ENCODE results near the gene NCEH1. TPM values are rescaled to one million over a fixed set of nuclear protein-coding genes. Genes with fewer than 3 reads are reported as not detected.

Gene NCEH1
- total RNA-seq, 1 experiment from 2014 or later = 11.5 TPM

GRCh38 chr3:172643506-172644179 lies 67.2 kb downstream of the NCEH1 start:
- peaks cover 26 to 28% of the 10 kb centered on the region in 2 experiments for H3K4me1 ChIP-seq (ENCODE audit: control insufficient read depth in 1 of 2, insufficient read depth in 2 of 2, low read length in 2 of 2)
- RAD21 ChIA-PET (ENCODE audit: low non-redundant PET in 1 of 2, low total read pairs in 2 of 2, uncharacterized antibody in 2 of 2, unreplicated experiment in 2 of 2) = no interaction called here
- no peaks in the 10 kb centered on the region for H3K9me2 ChIP-seq (ENCODE audit: insufficient read depth)
- no peaks in the 10 kb centered on the region for H3K79me2 ChIP-seq (ENCODE audit: insufficient read depth, low read length)
- DNase-seq (ENCODE audit: low read depth, low spot score) (no peak), ATAC-seq (no peak)
- POLR2A ChIA-PET = no interaction called here
- no peaks in the 10 kb centered on the region for H4K20me1 ChIP-seq (ENCODE audit: insufficient read depth)
- CTCF ChIA-PET = interaction anchor here (1.3 kb wide), 1 partner anchor 30 kb away, joined by 4 read pairs; no protein-coding TSS in a partner anchor
- H3K27me3 ChIP-seq (ENCODE audit: insufficient read depth, low read length) = no peaks in the 10 kb centered on the region
- no peak overlapping the region for H3K9ac ChIP-seq (ENCODE audit: low read length)
- H2AFZ ChIP-seq (ENCODE audit: low read depth, low read length, poor library complexity, severe bottlenecking) = no peak overlapping the region
- intact Hi-C loops (cut with micrococcal nuclease) = no loop called here
- no TSS peak for BruUV-seq (replicated peaks)
- TF ChIP-seq EZH2 (IDR thresholded peaks at IDR 0.05) = no peak
- TF ChIP-seq YY1 (IDR thresholded peaks at IDR 0.05; ENCODE audit: extremely low read depth, insufficient replicate concordance, low read depth, low read length) = no peak
- H3K36me3 ChIP-seq (ENCODE audit: control insufficient read depth in 1 of 2, insufficient read depth in 2 of 2, low read length in 2 of 2) = no peaks in the 10 kb centered on the region
- no peak overlapping the region for H3K4me2 ChIP-seq (ENCODE audit: low read length)
- H3K27ac ChIP-seq (ENCODE audit: low read depth, low read length) = no peak overlapping the region
- H3K9me3 ChIP-seq (ENCODE audit: control insufficient read depth in 1 of 2, insufficient read depth in 1 of 2, low read depth in 1 of 2, low read length in 2 of 2) = no peaks in the 10 kb centered on the region
- no peak overlapping the region for H3K4me3 ChIP-seq (replicated peaks in 1 of 2; ENCODE audit: low read depth in 1 of 2, low read length in 2 of 2)

GRCh38 chr3:172641291-172641690 lies 69.6 kb downstream of the NCEH1 start:
- H3K4me1 ChIP-seq (ENCODE audit: control insufficient read depth in 1 of 2, insufficient read depth in 2 of 2, low read length in 2 of 2) = peaks cover 5% of the 10 kb centered on the region in 2 experiments; a peak in 3 of 4 replicates
- H4K20me1 ChIP-seq (ENCODE audit: insufficient read depth) = no peaks in the 10 kb centered on the region
- ATAC-seq (no peak), DNase-seq (ENCODE audit: low read depth, low spot score) (no peak)
- H3K36me3 ChIP-seq (ENCODE audit: control insufficient read depth in 1 of 2, insufficient read depth in 2 of 2, low read length in 2 of 2) = no peaks in the 10 kb centered on the region
- H3K27ac ChIP-seq (ENCODE audit: low read depth, low read length) = no peak overlapping the region
- H3K9me3 ChIP-seq (ENCODE audit: control insufficient read depth in 1 of 2, insufficient read depth in 1 of 2, low read depth in 1 of 2, low read length in 2 of 2) = no peaks in the 10 kb centered on the region
- H3K4me2 ChIP-seq (ENCODE audit: low read length) = no peak overlapping the region
- no peaks in the 10 kb centered on the region for H3K9me2 ChIP-seq (ENCODE audit: insufficient read depth)
- POLR2A ChIA-PET = no interaction called here
- RAD21 ChIA-PET (ENCODE audit: low non-redundant PET in 1 of 2, low total read pairs in 2 of 2, uncharacterized antibody in 2 of 2, unreplicated experiment in 2 of 2) = no interaction called here
- H3K79me2 ChIP-seq (ENCODE audit: insufficient read depth, low read length) = no peaks in the 10 kb centered on the region
- no peaks in the 10 kb centered on the region for H3K27me3 ChIP-seq (ENCODE audit: insufficient read depth, low read length)
- no TSS peak for BruUV-seq (replicated peaks)
- H3K4me3 ChIP-seq (replicated peaks in 1 of 2; ENCODE audit: low read depth in 1 of 2, low read length in 2 of 2) = no peak overlapping the region
- no peak for TF ChIP-seq SP1 (IDR thresholded peaks at IDR 0.05; ENCODE audit: low read depth)
- no peak for TF ChIP-seq TCF7L2 (IDR thresholded peaks at IDR 0.05; ENCODE audit: borderline replicate concordance, extremely low read depth, insufficient read depth, insufficient read length)
- no peak for TF ChIP-seq MAX (IDR thresholded peaks at IDR 0.05)
- TF ChIP-seq ZNF274 (IDR thresholded peaks at IDR 0.05; ENCODE audit: low read depth, low read length) = no peak
- intact Hi-C loops (cut with micrococcal nuclease) = no loop called here
- H3K9ac ChIP-seq (ENCODE audit: low read length) = no peak overlapping the region
- CTCF ChIA-PET = no interaction called here
- no peak overlapping the region for H2AFZ ChIP-seq (ENCODE audit: low read depth, low read length, poor library complexity, severe bottlenecking)

Data from HCT116 (cell line).